Activated CD8-positive, alpha-beta T cell treated with anti-CD3 and anti-CD28 coated beads for 36 hours (primary cell): Measurements from ENCODE around the gene TSPAN2. TPM values are rescaled to one million over a fixed set of nuclear protein-coding genes. Genes with fewer than 3 reads are reported as not detected.

Experiments used
- ATAC-seq: fragments of 200-7000 bp; cut with Tn5 transposase; one replicate; pipeline ENCODE4 v1.10.0; 2021; ENCODE audit warnings: mild to moderate bottlenecking, moderate library complexity
- CTCF ChIA-PET: fragments of 350-600 bp; sonication (Branson Sonifier 250); formaldehyde crosslinking; loops from one replicate; lab custom pipeline; 2021; ENCODE audit warnings: antibody characterized with exemption; lab: Charles Lee
- POLR2A ChIA-PET: fragments of 350-600 bp; sonication (Branson Sonifier 250); formaldehyde crosslinking; loops from one replicate; lab custom pipeline; 2021; ENCODE audit warnings: antibody characterized with exemption; lab: Charles Lee
- DNase-seq: peaks from one replicate; pipeline ENCODE4 v3.0.0-alpha.2; 2020
- H3K27ac Mint-ChIP-seq: one replicate; pipeline ENCODE4 v1.8.0; 2021; ENCODE audit warnings: mild to moderate bottlenecking, mixed read lengths
- H3K27me3 Mint-ChIP-seq: one replicate; pipeline ENCODE4 v1.8.0; 2021; ENCODE audit warnings: mixed read lengths
- H3K36me3 Mint-ChIP-seq: one replicate; pipeline ENCODE4 v1.8.0; 2021; ENCODE audit warnings: low read depth, mixed read lengths
- H3K4me1 Mint-ChIP-seq: one replicate; pipeline ENCODE4 v1.8.0; 2021; ENCODE audit warnings: low read depth, mixed read lengths
- H3K4me3 Mint-ChIP-seq: one replicate; pipeline ENCODE4 v1.8.0; 2021; ENCODE audit warnings: mild to moderate bottlenecking, moderate library complexity, mixed read lengths
- H3K9me3 Mint-ChIP-seq: one replicate; pipeline ENCODE4 v1.8.0; 2021; ENCODE audit warnings: mixed read lengths
- CTCF ChIP-seq: fragments of 200-600 bp; IDR thresholded peaks from one replicate; pipeline ENCODE4 v1.8.0; 2022; ENCODE audit warnings: antibody characterized with exemption, mild to moderate bottlenecking
- intact Hi-C: fragments of 100-400 bp; cut with micrococcal nuclease; formaldehyde crosslinking; loops from one replicate; pipeline ENCODE4 v1.10.0; 2022
- total RNA-seq, 2 experiments: library from RNA; stranded (reverse); gene quantifications; one replicate each; pipeline ENCODE4 v1.2.3, GENCODE V29; 2021

TSPAN2 gene
- total RNA-seq, 2 experiments from 2014 or later = 0.74 to 0.90 TPM

GRCh38 chr1:115086176-115086830 is 3.0 kb downstream of the TSPAN2 start:
- intact Hi-C loops = no loop called here
- TF ChIP-seq CTCF = no peak
- peaks cover 25% of the 10 kb centered on the region for H3K4me1 Mint-ChIP-seq
- ChIA-PET POLR2A (no interaction called here), CTCF (interaction anchor here (1.4 to 1.6 kb wide), 2 partner anchors 26 to 55 kb away, joined by 3 to 4 read pairs; no protein-coding TSS in a partner anchor)
- H3K4me3 Mint-ChIP-seq = no peak overlapping the region
- H3K27me3 Mint-ChIP-seq = no peaks in the 10 kb centered on the region
- H3K27ac Mint-ChIP-seq = no peak overlapping the region
- ATAC-seq = no peak
- DNase-seq = no peak
- H3K36me3 Mint-ChIP-seq = no peaks in the 10 kb centered on the region
- no peaks in the 10 kb centered on the region for H3K9me3 Mint-ChIP-seq

GRCh38 chr1:115084902-115085511 is 4.3 kb downstream of the TSPAN2 start:
- no peaks in the 10 kb centered on the region for H3K9me3 Mint-ChIP-seq
- ChIA-PET POLR2A (interaction anchor here (0.6 kb wide), 1 partner anchor 100 kb away, joined by 3 read pairs; no protein-coding TSS in a partner anchor), CTCF (interaction anchor here (0.6 kb wide), 1 partner anchor 33 kb away, joined by 3 read pairs; no protein-coding TSS in a partner anchor)
- no peaks in the 10 kb centered on the region for H3K36me3 Mint-ChIP-seq
- no peaks in the 10 kb centered on the region for H3K27me3 Mint-ChIP-seq
- no peak overlapping the region for H3K4me3 Mint-ChIP-seq
- no peak for TF ChIP-seq CTCF
- ATAC-seq (no peak), DNase-seq (no peak)
- intact Hi-C loops = no loop called here
- H3K27ac Mint-ChIP-seq = no peak overlapping the region
- H3K4me1 Mint-ChIP-seq = peaks cover 14% of the 10 kb centered on the region

GRCh38 chr1:115082949-115083348 is 6.4 kb downstream of the TSPAN2 start:
- Mint-ChIP-seq H3K9me3 (no peaks in the 10 kb centered on the region), H3K4me3 (no peak overlapping the region), H3K27ac (no peak overlapping the region), H3K4me1 (peaks cover 4% of the 10 kb centered on the region), H3K36me3 (no peaks in the 10 kb centered on the region), H3K27me3 (no peaks in the 10 kb centered on the region)
- TF ChIP-seq CTCF = no peak
- ATAC-seq (no peak), DNase-seq (no peak)
- intact Hi-C loops = no loop called here
- CTCF ChIA-PET = no interaction called here
- POLR2A ChIA-PET = no interaction called here

- Mint-ChIP-seq H3K27me3 (peaks cover 2% of the 10 kb centered on the region), H3K4me3 (no peak overlapping the region), H3K4me1 (peaks cover 14% of the 10 kb centered on the region), H3K27ac (no peak overlapping the region), H3K9me3 (no peaks in the 10 kb centered on the region), H3K36me3 (no peaks in the 10 kb centered on the region)
- intact Hi-C loops = no loop called here
- POLR2A ChIA-PET = no interaction called here
- CTCF ChIA-PET = interaction anchor here (1.1 to 1.8 kb wide), 2 partner anchors 10 to 26 kb away, joined by 3 to 6 read pairs; no protein-coding TSS in a partner anchor
- no peak for TF ChIP-seq CTCF
- DNase-seq (no peak), ATAC-seq (no peak)
Observed at GRCh38 chr1:115078708-115079107, 10.6 kb downstream of the TSPAN2 start.

GRCh38 chr1:115077984-115078330 is 11.3 kb downstream of the TSPAN2 start:
- ChIA-PET CTCF (interaction anchor here (1.2 to 2.2 kb wide), 2 partner anchors 23 to 25 kb away, joined by 3 to 8 read pairs; no protein-coding TSS in a partner anchor), POLR2A (no interaction called here)
- H3K9me3 Mint-ChIP-seq = no peaks in the 10 kb centered on the region
- peaks cover 2% of the 10 kb centered on the region for H3K27me3 Mint-ChIP-seq
- intact Hi-C loops = no loop called here
- no peak for ATAC-seq
- H3K36me3 Mint-ChIP-seq = no peaks in the 10 kb centered on the region
- H3K4me3 Mint-ChIP-seq = no peak overlapping the region
- peaks cover 21% of the 10 kb centered on the region for H3K4me1 Mint-ChIP-seq
- no peak for DNase-seq
- no peak overlapping the region for H3K27ac Mint-ChIP-seq
- no peak for TF ChIP-seq CTCF
